Measurements from ENCODE around the gene VMAC. TPM values are rescaled to one million over a fixed set of nuclear protein-coding genes. Genes with fewer than 3 reads are reported as not detected.

Gene VMAC
- total RNA-seq, 1 experiment from 2014 or later, result 4.3 TPM

DNA sequence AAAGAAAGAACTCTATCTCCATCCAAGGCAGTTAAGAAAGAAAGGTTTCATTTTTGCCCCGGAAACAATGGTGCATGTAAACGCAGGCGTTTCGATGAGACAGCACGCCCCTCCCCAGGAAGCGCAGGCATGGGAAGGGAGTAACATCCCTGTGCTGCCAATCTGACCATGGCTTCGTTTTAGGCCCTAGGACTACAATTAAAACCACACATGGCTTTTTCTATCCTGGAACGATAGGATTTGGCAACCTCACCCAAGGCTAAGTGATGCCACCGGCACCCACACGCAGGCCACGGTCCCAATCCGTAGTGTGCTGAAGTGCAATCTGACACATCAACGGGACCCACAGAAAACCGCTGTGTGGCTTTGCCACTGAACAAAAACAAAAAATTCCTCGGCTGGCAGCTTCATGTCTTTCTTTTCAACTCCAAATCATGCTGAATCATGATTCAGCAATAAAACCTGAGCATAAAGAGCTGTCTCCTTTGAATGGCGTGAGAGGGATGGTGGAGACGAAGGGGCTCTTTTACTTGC, 49.1 kb downstream of the VMAC start:
- Mint-ChIP-seq H3K27ac (ENCODE audit: unreplicated experiment) (no peak overlapping the region), H3K9me3 (ENCODE audit: low read depth, unreplicated experiment) (no peaks in the 10 kb centered on the region), H3K4me3 (ENCODE audit: low read depth, unreplicated experiment) (no peak overlapping the region), H3K4me1 (ENCODE audit: low read depth, unreplicated experiment) (peaks cover 15% of the 10 kb centered on the region), H3K36me3 (ENCODE audit: insufficient read depth, unreplicated experiment) (peaks cover 18% of the 10 kb centered on the region), H3K27me3 (ENCODE audit: unreplicated experiment) (no peaks in the 10 kb centered on the region)
- DNase-seq, result no peak
- intact Hi-C loops (cut with micrococcal nuclease; ENCODE audit: unreplicated experiment), result no loop called here
- no TSS peak for BruUV-seq (replicated peaks)
- no peak for TF ChIP-seq CTCF (IDR thresholded peaks at IDR 0.05; ENCODE audit: unreplicated experiment)
- CTCF ChIA-PET, result no interaction called here

DNA sequence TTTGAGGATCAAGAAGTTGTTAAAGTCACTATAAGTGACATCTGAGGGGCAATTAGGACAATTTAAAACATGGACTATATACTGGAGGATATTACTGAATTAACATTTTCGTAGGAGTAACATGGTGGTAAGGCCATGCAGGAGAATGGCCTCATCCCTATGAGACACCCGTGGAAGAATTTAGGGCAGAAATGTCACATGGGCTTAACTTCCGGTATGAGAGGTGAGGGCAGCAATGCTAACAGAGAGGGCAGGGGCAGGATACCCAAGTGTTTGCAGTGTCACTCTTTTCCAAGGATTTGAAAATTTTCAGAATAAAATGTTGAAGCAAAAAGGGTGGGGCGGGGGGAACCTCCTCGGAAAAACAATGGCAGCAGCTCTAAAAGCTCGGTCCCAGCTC, 49.6 kb downstream of the VMAC start:
- no TSS peak for BruUV-seq (replicated peaks)
- H3K4me3 Mint-ChIP-seq (ENCODE audit: low read depth, unreplicated experiment), result no peak overlapping the region
- peaks cover 18% of the 10 kb centered on the region for H3K36me3 Mint-ChIP-seq (ENCODE audit: insufficient read depth, unreplicated experiment)
- no peak for DNase-seq
- no peaks in the 10 kb centered on the region for H3K9me3 Mint-ChIP-seq (ENCODE audit: low read depth, unreplicated experiment)
- intact Hi-C loops (cut with micrococcal nuclease; ENCODE audit: unreplicated experiment), result no loop called here
- no peak for TF ChIP-seq CTCF (IDR thresholded peaks at IDR 0.05; ENCODE audit: unreplicated experiment)
- no peak overlapping the region for H3K27ac Mint-ChIP-seq (ENCODE audit: unreplicated experiment)
- H3K4me1 Mint-ChIP-seq (ENCODE audit: low read depth, unreplicated experiment), result peaks cover 15% of the 10 kb centered on the region
- CTCF ChIA-PET, result interaction anchor here (1.5 kb wide), 1 partner anchor 50 kb away, joined by 3 read pairs; the partner anchor contains the start of gene VMAC
- no peaks in the 10 kb centered on the region for H3K27me3 Mint-ChIP-seq (ENCODE audit: unreplicated experiment)

DNA sequence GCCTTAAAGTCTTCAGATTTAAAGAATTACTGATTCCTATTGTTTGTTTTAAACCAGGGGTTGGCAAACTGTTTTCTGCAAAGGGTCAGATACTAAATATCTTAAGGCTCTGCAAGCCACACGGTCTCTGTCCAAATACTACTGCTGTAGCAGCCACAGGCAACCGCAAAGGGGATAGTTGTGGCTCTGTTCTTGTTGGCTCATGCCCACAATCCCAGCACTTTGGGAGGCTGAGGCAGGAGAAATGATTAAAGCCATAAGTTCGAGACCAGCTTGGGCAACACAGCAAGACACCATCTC, 50.9 kb downstream of the VMAC start:
- H3K4me3 Mint-ChIP-seq (ENCODE audit: low read depth, unreplicated experiment), result no peak overlapping the region
- peaks cover 22% of the 10 kb centered on the region for H3K4me1 Mint-ChIP-seq (ENCODE audit: low read depth, unreplicated experiment)
- H3K36me3 Mint-ChIP-seq (ENCODE audit: insufficient read depth, unreplicated experiment), result peaks cover 18% of the 10 kb centered on the region
- H3K9me3 Mint-ChIP-seq (ENCODE audit: low read depth, unreplicated experiment), result no peaks in the 10 kb centered on the region
- H3K27me3 Mint-ChIP-seq (ENCODE audit: unreplicated experiment), result no peaks in the 10 kb centered on the region
- CTCF ChIA-PET, result interaction anchor here (1.1 to 1.5 kb wide), 2 partner anchors 13 to 51 kb away, joined by 3 to 4 read pairs; partner anchors contain the start of gene VMAC
- no TSS peak for BruUV-seq (replicated peaks)
- no peak for DNase-seq
- TF ChIP-seq CTCF (IDR thresholded peaks at IDR 0.05; ENCODE audit: unreplicated experiment), result no peak
- no peak overlapping the region for H3K27ac Mint-ChIP-seq (ENCODE audit: unreplicated experiment)
- intact Hi-C loops (cut with micrococcal nuclease; ENCODE audit: unreplicated experiment), result no loop called here

DNA sequence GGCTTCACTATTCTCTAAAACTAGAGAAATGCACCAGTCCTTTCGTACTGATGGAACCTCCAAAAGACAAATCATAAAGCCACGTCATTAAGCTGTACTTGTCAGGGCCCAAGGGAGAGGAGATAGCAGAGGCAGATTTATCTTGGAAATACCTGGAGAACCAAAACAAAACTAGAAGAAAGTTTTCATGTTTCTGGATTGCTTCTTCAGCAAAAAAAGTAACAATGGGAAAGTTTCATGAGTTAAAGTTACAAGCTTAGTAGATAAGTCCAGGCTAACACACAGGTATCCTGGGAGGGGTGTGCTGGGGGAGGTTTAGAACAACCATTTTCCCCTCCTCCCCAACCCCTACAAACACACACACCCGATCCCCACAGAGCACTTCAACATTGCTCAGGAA, 51.7 kb downstream of the VMAC start:
- Mint-ChIP-seq H3K4me1 (ENCODE audit: low read depth, unreplicated experiment) (peaks cover 23% of the 10 kb centered on the region), H3K9me3 (ENCODE audit: low read depth, unreplicated experiment) (no peaks in the 10 kb centered on the region), H3K27ac (ENCODE audit: unreplicated experiment) (no peak overlapping the region), H3K36me3 (ENCODE audit: insufficient read depth, unreplicated experiment) (peaks cover 14% of the 10 kb centered on the region), H3K27me3 (ENCODE audit: unreplicated experiment) (no peaks in the 10 kb centered on the region), H3K4me3 (ENCODE audit: low read depth, unreplicated experiment) (no peak overlapping the region)
- no TSS peak for BruUV-seq (replicated peaks)
- no peak for DNase-seq
- CTCF ChIA-PET, result interaction anchor here (1.1 kb wide), 1 partner anchor 12 kb away, joined by 4 read pairs; no protein-coding TSS in a partner anchor
- intact Hi-C loops (cut with micrococcal nuclease; ENCODE audit: unreplicated experiment), result no loop called here
- TF ChIP-seq CTCF (IDR thresholded peaks at IDR 0.05; ENCODE audit: unreplicated experiment), result no peak

All from Calu3 (cell line).